Natural killer cell treated with Interleukin-12 subunit alpha and Interleukin-12 subunit beta and Interleukin-15 and Interleukin-18, amount 100 ng/mL, for 72 hours (primary cell): Measurements from ENCODE around the gene FBXO5. TPM values are rescaled to one million over a fixed set of nuclear protein-coding genes. Genes with fewer than 3 reads are reported as not detected.
"Not testable (repeated sequence)": the region's sequence is repeated elsewhere in the genome, so short reads cannot be mapped to it uniquely, and the experiment has no call there.

Experiments
- ATAC-seq, 2 donors: fragments of 150-1000 bp; cut with Tn5 transposase in 1 of 2; sonication (Bioruptor Pico), chemical (Tn5 transposase) in 1 of 2; 2 replicates each; pipeline ENCODE4 v1.10.0; 2021
- DNase-seq: peaks from one replicate; pipeline ENCODE4 v3.0.0; 2022; ENCODE audit warnings: low spot score
- H3K27ac Mint-ChIP-seq, 2 donors: 1 replicate in 1 of 2; 2 replicates in 1 of 2; pipeline ENCODE4 v1.8.0; 2022; ENCODE audit warnings: mixed read lengths in 2 of 2, mild to moderate bottlenecking in 1 of 2, moderate library complexity in 1 of 2
- H3K27me3 Mint-ChIP-seq, 2 donors: 1 replicate in 1 of 2; 2 replicates in 1 of 2; pipeline ENCODE4 v1.8.0; 2022; ENCODE audit warnings: mixed read lengths in 2 of 2
- H3K36me3 Mint-ChIP-seq: one replicate; pipeline ENCODE4 v1.8.0; 2022; ENCODE audit warnings: mixed read lengths
- H3K4me1 Mint-ChIP-seq, 2 donors: 1 replicate in 1 of 2; 2 replicates in 1 of 2; pipeline ENCODE4 v1.8.0; 2022; ENCODE audit warnings: low read depth in 2 of 2, mixed read lengths in 2 of 2, mild to moderate bottlenecking in 1 of 2
- H3K4me3 Mint-ChIP-seq: one replicate; pipeline ENCODE4 v1.8.0; 2022; ENCODE audit warnings: mixed read lengths
- H3K9me3 Mint-ChIP-seq: 2 replicates; pipeline ENCODE4 v1.8.0; 2022; ENCODE audit warnings: mixed read lengths
- total RNA-seq, 2 donors: library from RNA; stranded (reverse); gene quantifications; one replicate each; pipeline ENCODE4 v1.2.3, GENCODE V29; 2022

The FBXO5 gene
- total RNA-seq, 2 donors from 2014 or later, result 26.3 to 33.9 TPM

GRCh38 chr6:152981989-152982903 is 595 bp downstream of the FBXO5 start:
- Mint-ChIP-seq H3K4me3 (peak overlapping the region; percentile 91), H3K27ac (peak overlapping the region in 1 of 2 donors; percentile 92), H3K36me3 (peaks cover 19% of the 10 kb centered on the region), H3K27me3 (no peaks in the 10 kb centered on the region), H3K4me1 (peaks cover 29 to 41% of the 10 kb centered on the region in 2 donors), H3K9me3 (no peaks in the 10 kb centered on the region)
- ATAC-seq (peak in 1 of 2 donors; percentile 0), DNase-seq (no peak)

DNA sequence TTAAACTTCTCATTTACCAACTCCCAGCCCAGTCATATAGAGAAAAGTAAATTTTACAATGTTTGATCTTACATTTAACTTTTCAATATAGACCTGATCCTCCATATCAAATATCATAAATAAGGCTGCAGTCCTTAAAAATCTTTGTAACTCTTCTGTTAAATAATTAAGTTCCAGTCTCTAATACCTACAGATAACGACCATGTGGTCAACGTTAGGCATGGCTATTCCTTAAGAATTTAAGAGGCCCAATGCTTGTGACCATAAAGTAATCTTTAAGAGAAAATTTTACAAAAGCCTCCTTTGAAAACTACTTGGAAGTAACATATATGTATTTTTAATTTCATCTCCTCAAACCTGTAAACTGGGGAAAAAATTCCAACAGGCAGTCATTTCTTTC is 1.6 kb downstream of the FBXO5 start:
- peak overlapping the region; percentile 70 for H3K4me3 Mint-ChIP-seq

DNA sequence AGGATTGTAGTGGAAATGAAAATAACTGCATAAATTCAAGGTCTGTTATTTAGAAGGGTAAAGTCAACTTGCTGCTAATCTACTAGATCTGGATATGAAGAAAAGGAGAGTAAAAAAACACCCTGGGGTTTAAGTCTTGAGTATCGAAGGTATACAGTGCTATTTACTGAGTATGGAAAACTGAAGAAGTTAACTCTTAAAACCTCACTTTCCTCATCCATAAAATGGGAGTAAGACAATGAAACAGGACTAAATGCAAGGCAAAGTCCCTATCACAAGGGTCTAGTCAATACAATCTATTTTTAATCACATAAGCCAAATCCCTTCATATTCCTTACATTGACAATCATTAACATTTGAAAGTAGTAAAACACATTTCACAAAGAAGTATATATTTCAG is 2.2 kb downstream of the FBXO5 start:
- Mint-ChIP-seq H3K27ac (peak overlapping the region in 1 of 2 donors; percentile 0), H3K4me1 (peaks cover 30 to 46% of the 10 kb centered on the region in 2 donors), H3K4me3 (peak overlapping the region; percentile 70), H3K27me3 (no peaks in the 10 kb centered on the region), H3K9me3 (no peaks in the 10 kb centered on the region), H3K36me3 (peaks cover 21% of the 10 kb centered on the region)
- ATAC-seq (no peak), DNase-seq (no peak)

More for the DNA sequence above, 1.6 kb downstream of the FBXO5 start:
- Mint-ChIP-seq H3K36me3 (peaks cover 21% of the 10 kb centered on the region), H3K27me3 (no peaks in the 10 kb centered on the region), H3K27ac (peak overlapping the region; percentile 0 to 4), H3K9me3 (no peaks in the 10 kb centered on the region), H3K4me1 (peaks cover 30 to 43% of the 10 kb centered on the region in 2 donors)
- DNase-seq (no peak), ATAC-seq (no peak)

GRCh38 chr6:152979116-152979515 is 3.7 kb downstream of the FBXO5 start:
- DNase-seq (no peak), ATAC-seq (no peak)
- Mint-ChIP-seq H3K36me3 (peaks cover 31% of the 10 kb centered on the region), H3K27me3 (no peaks in the 10 kb centered on the region), H3K4me1 (peaks cover 28 to 43% of the 10 kb centered on the region in 2 donors), H3K4me3 (no peak overlapping the region), H3K9me3 (no peaks in the 10 kb centered on the region), H3K27ac (no peak overlapping the region)

GRCh38 chr6:152978058-152978457 is 4.8 kb downstream of the FBXO5 start:
- H3K27ac Mint-ChIP-seq, result no peak overlapping the region
- no peak overlapping the region for H3K4me3 Mint-ChIP-seq
- no peaks in the 10 kb centered on the region for H3K9me3 Mint-ChIP-seq
- peaks cover 33 to 39% of the 10 kb centered on the region in 2 donors for H3K4me1 Mint-ChIP-seq
- peaks cover 40% of the 10 kb centered on the region for H3K36me3 Mint-ChIP-seq
- no peaks in the 10 kb centered on the region for H3K27me3 Mint-ChIP-seq
- DNase-seq (no peak), ATAC-seq (no peak)

DNA sequence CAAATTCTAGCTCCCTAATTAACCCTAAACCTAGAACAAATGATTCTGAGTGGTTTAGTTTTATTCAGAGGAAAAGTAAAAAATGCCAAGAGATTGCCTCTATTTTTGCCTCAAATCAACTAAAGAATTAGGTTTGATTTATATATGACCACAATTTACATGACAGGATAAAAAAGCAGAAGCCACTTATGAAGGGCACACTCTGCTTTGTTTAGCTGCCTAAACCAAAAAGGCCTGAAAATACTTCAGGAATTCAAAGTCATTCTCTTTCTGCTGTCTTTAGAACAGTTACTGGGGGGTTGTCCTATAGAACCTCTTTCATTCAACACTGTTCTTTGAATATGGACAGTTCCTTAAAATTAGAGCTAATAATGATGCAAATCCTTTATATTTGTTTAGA is 5.3 kb downstream of the FBXO5 start:
- Mint-ChIP-seq H3K27ac (no peak overlapping the region), H3K36me3 (peaks cover 41% of the 10 kb centered on the region), H3K4me1 (peaks cover 33 to 39% of the 10 kb centered on the region in 2 donors), H3K27me3 (no peaks in the 10 kb centered on the region), H3K4me3 (no peak overlapping the region), H3K9me3 (no peaks in the 10 kb centered on the region)
- DNase-seq (no peak), ATAC-seq (no peak)

- H3K4me1 Mint-ChIP-seq, result peaks cover 33 to 39% of the 10 kb centered on the region in 2 donors
- H3K27ac Mint-ChIP-seq, result peak overlapping the region; percentile 12 to 27
Measured at GRCh38 chr6:152976749-152977148, 6.1 kb downstream of the FBXO5 start.

GRCh38 chr6:152975204-152975915 is 7.5 kb downstream of the FBXO5 start:
- DNase-seq, result no peak
- Mint-ChIP-seq H3K4me3 (peak overlapping the region; percentile 81), H3K4me1 (peaks cover 26 to 28% of the 10 kb centered on the region in 2 donors), H3K36me3 (peaks cover 44% of the 10 kb centered on the region), H3K27ac (peak overlapping the region; percentile 75 to 93), H3K9me3 (no peaks in the 10 kb centered on the region), H3K27me3 (no peaks in the 10 kb centered on the region)
- peak; percentile 82 to 85 for ATAC-seq

More at GRCh38 chr6:152976749-152977148, 6.1 kb downstream of the FBXO5 start:
- no peak for DNase-seq
- peak overlapping the region; percentile 32 for H3K4me3 Mint-ChIP-seq
- H3K27me3 Mint-ChIP-seq, result no peaks in the 10 kb centered on the region
- ATAC-seq, result no peak
- peaks cover 42% of the 10 kb centered on the region for H3K36me3 Mint-ChIP-seq
- H3K9me3 Mint-ChIP-seq, result no peaks in the 10 kb centered on the region

DNA sequence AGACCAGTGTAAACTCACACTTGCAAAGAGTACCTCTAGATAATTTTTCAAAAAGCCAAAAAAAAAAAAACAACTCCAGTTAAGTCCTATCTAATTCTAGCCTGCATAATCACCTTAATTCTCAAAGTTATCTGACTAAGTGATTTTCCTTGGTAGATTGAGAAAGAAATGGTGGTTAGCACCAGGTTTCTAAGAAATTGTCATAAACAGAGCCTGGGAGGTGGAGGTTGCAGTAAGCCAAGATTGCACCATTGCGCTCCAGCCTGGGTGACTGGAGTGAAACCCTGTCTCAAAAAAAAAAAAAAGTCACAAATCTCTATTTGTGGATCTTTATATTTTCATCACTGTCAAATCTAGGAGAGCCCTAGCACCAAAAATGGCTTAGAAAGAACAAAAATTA is 8.9 kb downstream of the FBXO5 start:
- Mint-ChIP-seq H3K36me3 (peaks cover 46% of the 10 kb centered on the region), H3K4me1 (peaks cover 18 to 22% of the 10 kb centered on the region in 2 donors), H3K27me3 (no peaks in the 10 kb centered on the region), H3K9me3 (peaks cover 6% of the 10 kb centered on the region), H3K4me3 (peak overlapping the region; percentile 32), H3K27ac (peak overlapping the region; percentile 60 to 72)
- peak; percentile 71 to 88 for ATAC-seq
- peak; percentile 68 for DNase-seq

DNA sequence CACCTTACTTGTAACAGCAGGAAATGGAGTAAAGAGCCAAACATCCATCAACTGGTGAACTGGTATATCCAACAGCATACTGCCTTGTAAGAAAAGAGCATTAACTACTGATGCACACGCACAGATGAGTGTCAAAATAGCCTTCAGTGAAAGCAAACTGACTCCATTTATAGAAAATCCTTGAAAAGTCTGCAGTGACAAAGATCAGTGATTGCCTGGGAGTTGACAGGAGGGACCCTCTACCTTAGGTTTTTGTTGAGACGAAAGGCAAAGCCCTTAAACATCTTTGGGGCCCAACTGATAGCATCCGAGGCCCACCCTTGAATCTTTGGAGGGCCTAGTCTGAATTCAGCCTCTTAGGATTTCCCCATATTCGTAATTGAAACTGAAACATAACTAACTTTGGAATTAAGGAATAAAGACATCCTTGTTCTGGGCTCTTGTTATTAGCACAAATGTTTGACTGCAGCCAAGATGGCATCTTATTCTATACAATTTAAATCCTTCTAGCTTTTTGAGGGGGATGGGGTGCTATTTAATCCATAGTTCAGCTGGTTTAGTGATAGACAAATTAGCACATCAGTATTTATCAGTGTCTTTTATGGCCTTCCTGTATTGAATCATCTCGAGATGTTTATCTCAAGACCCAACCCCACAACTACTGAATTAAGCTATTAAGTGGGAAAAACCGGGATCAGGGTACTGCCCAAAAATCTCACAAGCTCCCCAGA is 13.0 kb downstream of the FBXO5 start:
- H3K4me3 Mint-ChIP-seq, result no peak overlapping the region
- ATAC-seq, result no peak
- H3K36me3 Mint-ChIP-seq, result peaks cover 42% of the 10 kb centered on the region
- no peaks in the 10 kb centered on the region for H3K27me3 Mint-ChIP-seq
- peaks cover 14% of the 10 kb centered on the region for H3K9me3 Mint-ChIP-seq
- H3K4me1 Mint-ChIP-seq, result peaks cover 1 to 8% of the 10 kb centered on the region in 2 donors
- no peak overlapping the region for H3K27ac Mint-ChIP-seq
- no peak for DNase-seq

- H3K4me3 Mint-ChIP-seq, H3K27ac Mint-ChIP-seq, H3K4me1 Mint-ChIP-seq, DNase-seq, ATAC-seq: not testable (repeated sequence)
- peaks cover 16 to 26% of the 10 kb centered on the region in 2 donors for H3K27me3 Mint-ChIP-seq
- peaks cover 14% of the 10 kb centered on the region for H3K9me3 Mint-ChIP-seq
- peaks cover 24% of the 10 kb centered on the region for H3K36me3 Mint-ChIP-seq
Measured at GRCh38 chr6:152966168-152966894, 16.5 kb downstream of the FBXO5 start.

DNA sequence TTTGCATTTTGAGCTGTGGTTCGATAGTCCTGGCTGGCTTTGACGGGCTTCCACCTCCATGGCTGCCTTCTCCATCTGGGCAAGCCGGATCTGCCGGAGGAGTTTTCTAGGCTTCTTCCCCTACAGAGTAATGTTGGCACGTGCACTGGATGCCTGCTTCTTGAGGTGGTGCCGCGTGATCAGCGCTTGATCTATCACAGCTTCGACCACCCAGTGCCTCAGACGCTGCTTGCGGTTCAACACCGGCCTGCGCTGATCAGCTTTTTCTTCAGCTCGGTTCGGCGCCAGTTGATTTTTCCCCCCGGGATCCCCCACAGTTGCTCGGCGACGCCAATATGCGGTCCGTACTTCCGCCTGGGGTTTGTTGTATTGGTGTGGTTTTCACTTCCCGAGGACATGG is 23.5 kb downstream of the FBXO5 start:
- H3K36me3 Mint-ChIP-seq, result no peaks in the 10 kb centered on the region

DNA sequence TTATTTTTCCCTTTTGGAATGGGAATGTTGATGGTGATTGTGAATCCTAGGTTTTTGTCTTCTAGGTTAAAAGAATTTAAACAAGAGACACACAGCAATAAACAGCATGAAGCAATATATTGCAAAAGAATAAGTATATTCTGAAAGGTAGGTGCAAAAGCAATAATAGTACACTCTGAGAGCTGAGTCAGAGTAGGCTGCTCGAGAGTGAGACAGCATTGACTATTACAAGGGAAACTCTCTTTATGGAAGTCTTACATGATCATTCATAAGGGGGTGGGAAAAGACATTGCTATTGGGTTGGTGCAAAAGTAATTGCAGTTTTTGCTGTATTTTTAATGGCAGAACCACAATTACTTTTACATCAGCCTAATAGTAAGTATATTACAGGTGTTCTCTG is 25.0 kb downstream of the FBXO5 start:
- H3K4me1 Mint-ChIP-seq, result no peaks in the 10 kb centered on the region
- peaks cover 21 to 25% of the 10 kb centered on the region in 2 donors for H3K27me3 Mint-ChIP-seq
- DNase-seq, result no peak
- H3K4me3 Mint-ChIP-seq, result no peak overlapping the region
- no peak for ATAC-seq
- H3K36me3 Mint-ChIP-seq, result no peaks in the 10 kb centered on the region
- H3K9me3 Mint-ChIP-seq, result no peaks in the 10 kb centered on the region
- no peak overlapping the region for H3K27ac Mint-ChIP-seq

More for the DNA sequence above, 23.5 kb downstream of the FBXO5 start:
- H3K4me1 Mint-ChIP-seq, result no peaks in the 10 kb centered on the region
- H3K9me3 Mint-ChIP-seq, result no peaks in the 10 kb centered on the region
- H3K27me3 Mint-ChIP-seq, result peaks cover 20 to 33% of the 10 kb centered on the region in 2 donors
- no peak for DNase-seq
- no peak overlapping the region for H3K27ac Mint-ChIP-seq
- no peak overlapping the region for H3K4me3 Mint-ChIP-seq
- no peak for ATAC-seq
